ENCODE measurements around the gene IL21R. TPM values are rescaled to one million over a fixed set of nuclear protein-coding genes. Genes with fewer than 3 reads are reported as not detected.

The IL21R gene
- total RNA-seq, 1 experiment from 2014 or later, result 3.8 TPM

DNA sequence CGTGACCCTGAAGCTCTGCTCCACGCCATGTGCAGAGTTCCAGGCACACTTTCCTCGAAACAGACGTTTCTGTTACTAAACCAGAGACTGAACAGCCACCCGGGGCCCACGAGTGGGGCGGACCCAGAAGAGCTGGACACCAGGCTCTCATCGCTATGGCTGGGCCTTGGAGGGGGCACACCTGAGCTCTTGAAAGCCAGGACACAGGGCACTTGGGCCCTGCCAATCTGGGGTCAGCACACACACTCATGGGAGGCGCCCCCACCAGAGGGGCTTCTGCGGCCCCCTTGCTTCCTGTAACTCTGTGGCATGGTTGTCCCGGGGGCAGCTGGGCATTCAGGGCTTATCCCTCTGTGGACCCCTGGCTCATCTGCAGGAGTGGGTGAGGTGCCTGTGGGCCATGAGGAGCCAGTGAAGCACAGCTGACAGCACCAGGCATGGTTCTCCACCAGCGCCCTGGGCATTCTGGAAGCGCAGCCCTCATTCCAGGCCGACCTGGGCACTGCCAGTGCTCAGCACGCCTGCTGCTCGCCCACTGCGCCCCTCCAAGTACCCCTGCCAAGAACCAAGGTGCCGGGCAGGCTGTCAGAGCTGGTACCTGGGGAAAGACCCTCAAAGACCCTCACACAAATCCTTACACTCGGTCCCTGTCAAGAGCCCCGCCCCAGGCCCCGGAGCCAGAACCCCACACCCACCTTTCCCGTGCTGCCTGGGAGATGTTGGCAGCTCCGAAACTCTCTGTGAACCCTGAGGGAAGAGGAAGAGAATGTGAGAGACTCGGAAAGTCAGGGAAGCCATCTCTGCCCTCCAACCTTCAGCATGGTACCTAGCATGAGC, 61.1 kb downstream of the IL21R start:
- CTCF ChIA-PET, result no interaction called here
- no TSS peak for BruUV-seq (replicated peaks)

GRCh38 chr16:27463741-27464591, 62.0 kb downstream of the IL21R start:
- Histone ChIP-seq H2AFZ (no peak overlapping the region), H4K20me1 (ENCODE audit: insufficient read depth) (no peaks in the 10 kb centered on the region; the same call in none of the 2 replicates), H3K27ac (no peak overlapping the region), H3K4me3 (no peak overlapping the region), H3K9me2 (ENCODE audit: insufficient read depth) (no peaks in the 10 kb centered on the region), H3F3A (ENCODE audit: insufficient read depth, low read depth) (no peaks in the 10 kb centered on the region), H3K36me3 (ENCODE audit: low read depth) (peaks cover 4% of the 10 kb centered on the region; the same call in 1 of the 2 replicates), H3K4me2 (no peak overlapping the region), H3K9me3 (ENCODE audit: insufficient read depth, low read depth) (no peaks in the 10 kb centered on the region), H3K4me1 (replicated peaks; ENCODE audit: insufficient read depth) (no peaks in the 10 kb centered on the region), H3K27me3 (ENCODE audit: insufficient read depth, low read depth) (no peaks in the 10 kb centered on the region), H3K79me2 (ENCODE audit: low read depth) (no peaks in the 10 kb centered on the region)
- ChIA-PET CTCF (no interaction called here), POLR2A (ENCODE audit: unreplicated experiment) (no interaction called here)
- TF ChIP-seq, protein P1, sequence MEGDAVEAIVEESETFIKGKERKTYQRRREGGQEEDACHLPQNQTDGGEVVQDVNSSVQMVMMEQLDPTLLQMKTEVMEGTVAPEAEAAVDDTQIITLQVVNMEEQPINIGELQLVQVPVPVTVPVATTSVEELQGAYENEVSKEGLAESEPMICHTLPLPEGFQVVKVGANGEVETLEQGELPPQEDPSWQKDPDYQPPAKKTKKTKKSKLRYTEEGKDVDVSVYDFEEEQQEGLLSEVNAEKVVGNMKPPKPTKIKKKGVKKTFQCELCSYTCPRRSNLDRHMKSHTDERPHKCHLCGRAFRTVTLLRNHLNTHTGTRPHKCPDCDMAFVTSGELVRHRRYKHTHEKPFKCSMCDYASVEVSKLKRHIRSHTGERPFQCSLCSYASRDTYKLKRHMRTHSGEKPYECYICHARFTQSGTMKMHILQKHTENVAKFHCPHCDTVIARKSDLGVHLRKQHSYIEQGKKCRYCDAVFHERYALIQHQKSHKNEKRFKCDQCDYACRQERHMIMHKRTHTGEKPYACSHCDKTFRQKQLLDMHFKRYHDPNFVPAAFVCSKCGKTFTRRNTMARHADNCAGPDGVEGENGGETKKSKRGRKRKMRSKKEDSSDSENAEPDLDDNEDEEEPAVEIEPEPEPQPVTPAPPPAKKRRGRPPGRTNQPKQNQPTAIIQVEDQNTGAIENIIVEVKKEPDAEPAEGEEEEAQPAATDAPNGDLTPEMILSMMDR (conservative IDR thresholded peaks at IDR 0.05), result no peak
- TF ChIP-seq EZH2 (IDR thresholded peaks at IDR 0.05; ENCODE audit: low read depth), result no peak
- no TSS peak for BruUV-seq (replicated peaks)
- no peak for DNase-seq
- intact Hi-C loops (cut with micrococcal nuclease; ENCODE audit: unreplicated experiment), result loop anchor here (5.0 kb wide), 1 partner anchor 628 kb away; no protein-coding TSS in a partner anchor

More for the DNA sequence above, 61.1 kb downstream of the IL21R start:
- no peaks in the 10 kb centered on the region; the same call in none of the 2 replicates for H4K20me1 ChIP-seq (ENCODE audit: insufficient read depth)
- DNase-seq, result no peak
- H3K4me3 ChIP-seq, result no peak overlapping the region
- H3K4me1 ChIP-seq (replicated peaks; ENCODE audit: insufficient read depth), result no peaks in the 10 kb centered on the region
- no peak overlapping the region for H2AFZ ChIP-seq
- 0 out of 2 replicates have a peak, but pooled peaks cover 4% of the 10 kb centered on the region for H3F3A ChIP-seq (ENCODE audit: insufficient read depth, low read depth)
- peaks cover under 1% of the 10 kb centered on the region; the same call in 1 of the 2 replicates for H3K36me3 ChIP-seq (ENCODE audit: low read depth)
- no peaks in the 10 kb centered on the region for H3K27me3 ChIP-seq (ENCODE audit: insufficient read depth, low read depth)
- no peak overlapping the region for H3K27ac ChIP-seq
- no peak for TF ChIP-seq EZH2 (IDR thresholded peaks at IDR 0.05; ENCODE audit: low read depth)
- TF ChIP-seq, protein P1 (conservative IDR thresholded peaks at IDR 0.05), result no peak
- no peaks in the 10 kb centered on the region for H3K9me2 ChIP-seq (ENCODE audit: insufficient read depth)
- no peak overlapping the region for H3K4me2 ChIP-seq
- POLR2A ChIA-PET (ENCODE audit: unreplicated experiment), result no interaction called here
- H3K9me3 ChIP-seq (ENCODE audit: insufficient read depth, low read depth), result no peaks in the 10 kb centered on the region
- H3K79me2 ChIP-seq (ENCODE audit: low read depth), result no peaks in the 10 kb centered on the region
- intact Hi-C loops (cut with micrococcal nuclease; ENCODE audit: unreplicated experiment), result loop anchor here (5.0 kb wide), 1 partner anchor 629 kb away; no protein-coding TSS in a partner anchor

DNA sequence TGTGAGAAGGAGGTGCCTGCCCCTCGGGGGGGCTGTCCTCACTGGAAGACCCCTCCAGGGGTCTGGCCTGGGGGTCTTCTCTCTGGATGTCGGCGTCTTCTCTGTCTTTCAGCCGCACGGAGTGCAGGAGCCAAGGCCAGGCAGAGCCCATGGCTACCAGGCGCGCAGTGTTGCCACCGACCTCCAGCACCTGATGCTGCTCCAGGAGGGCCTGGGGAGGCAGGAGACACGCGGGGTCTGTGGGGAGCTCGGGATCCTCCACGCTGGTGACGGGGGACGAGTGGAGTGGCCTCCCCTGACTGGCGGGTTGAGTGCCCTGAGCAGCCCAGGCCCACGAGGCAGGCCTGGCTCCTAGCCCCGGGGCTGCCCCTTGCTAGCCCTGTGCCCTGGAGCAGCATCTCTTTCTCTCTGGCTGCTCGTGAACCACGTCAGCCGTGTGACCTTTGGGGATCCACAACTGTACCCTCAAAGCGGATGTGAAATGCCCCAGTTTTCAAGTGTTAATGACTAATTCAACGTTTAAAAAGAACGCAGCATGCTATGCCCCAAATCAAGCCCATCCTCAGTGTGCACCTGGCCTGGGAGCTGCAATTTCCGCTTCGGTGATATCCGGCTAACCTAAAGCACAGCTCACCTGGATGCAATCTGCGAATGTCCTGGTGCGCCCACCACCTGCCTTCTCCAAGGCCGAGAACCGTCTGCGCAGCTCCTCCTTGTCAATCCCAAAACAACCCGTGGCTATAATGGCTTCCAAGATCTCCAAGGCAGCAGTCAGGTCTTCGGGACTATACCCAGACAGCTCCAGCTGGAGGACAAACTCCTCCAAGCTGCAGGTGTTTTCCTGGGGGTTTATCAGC, 62.9 kb downstream of the IL21R start:
- no peaks in the 10 kb centered on the region for H3K4me1 ChIP-seq (replicated peaks; ENCODE audit: insufficient read depth)
- no peaks in the 10 kb centered on the region for H3F3A ChIP-seq (ENCODE audit: insufficient read depth, low read depth)
- ChIA-PET CTCF (no interaction called here), POLR2A (ENCODE audit: unreplicated experiment) (no interaction called here)
- intact Hi-C loops (cut with micrococcal nuclease; ENCODE audit: unreplicated experiment), result loop anchor here (5.0 kb wide), 1 partner anchor 627 kb away; no protein-coding TSS in a partner anchor
- peaks cover 4% of the 10 kb centered on the region; the same call in 1 of the 2 replicates for H3K36me3 ChIP-seq (ENCODE audit: low read depth)
- H3K4me2 ChIP-seq, result no peak overlapping the region
- DNase-seq, result no peak
- no peak overlapping the region for H2AFZ ChIP-seq
- peaks cover 3% of the 10 kb centered on the region for H4K20me1 ChIP-seq (ENCODE audit: insufficient read depth)
- H3K27ac ChIP-seq, result no peak overlapping the region
- H3K9me2 ChIP-seq (ENCODE audit: insufficient read depth), result no peaks in the 10 kb centered on the region
- H3K79me2 ChIP-seq (ENCODE audit: low read depth), result no peaks in the 10 kb centered on the region
- TF ChIP-seq, protein P1 (conservative IDR thresholded peaks at IDR 0.05), result no peak
- no peak for TF ChIP-seq EZH2 (IDR thresholded peaks at IDR 0.05; ENCODE audit: low read depth)
- BruUV-seq (replicated peaks), result no TSS peak
- no peaks in the 10 kb centered on the region for H3K9me3 ChIP-seq (ENCODE audit: insufficient read depth, low read depth)
- H3K27me3 ChIP-seq (ENCODE audit: insufficient read depth, low read depth), result no peaks in the 10 kb centered on the region
- H3K4me3 ChIP-seq, result no peak overlapping the region
